HG02852 (cell line): ENCODE measurements around the gene IFNA6.
A peak's percentile ranks its signal among the peaks of the same experiment; 100 is the strongest.

Source experiments
- ATAC-seq: cut with Tn5 transposase; IDR thresholded peaks from one replicate; pipeline ENCODE4 v1.9.1; 2021; ENCODE audit warnings: mild to moderate bottlenecking, moderate library complexity; ENCODE audit not compliant: unreplicated experiment

The IFNA6 gene

GRCh38 chr9:21331676-21332402 lies 18.8 kb downstream of the IFNA6 start:
- no peak for ATAC-seq

- peak; percentile 82 for ATAC-seq
Observed at GRCh38 chr9:21326526-21327139, 24.1 kb downstream of the IFNA6 start.

DNA sequence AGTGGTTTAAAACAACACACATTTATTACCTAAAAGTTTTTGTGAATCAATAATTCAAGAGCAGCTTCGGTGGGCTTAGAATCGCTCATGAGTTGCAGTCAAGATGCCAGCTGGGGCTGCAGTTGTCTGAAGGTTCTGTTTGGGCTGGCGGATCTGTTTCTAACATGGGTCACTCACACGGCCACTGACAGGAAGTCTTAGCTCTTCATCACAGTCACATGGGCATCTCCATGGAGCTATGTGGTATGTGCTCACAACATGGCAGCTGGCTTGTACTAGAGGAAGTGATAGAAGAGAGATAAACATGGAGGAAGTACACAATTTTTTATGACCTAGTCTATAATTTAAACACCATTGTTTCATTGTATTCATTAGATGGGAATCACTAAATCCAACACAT lies 26.6 kb downstream of the IFNA6 start:
- no peak for ATAC-seq

DNA sequence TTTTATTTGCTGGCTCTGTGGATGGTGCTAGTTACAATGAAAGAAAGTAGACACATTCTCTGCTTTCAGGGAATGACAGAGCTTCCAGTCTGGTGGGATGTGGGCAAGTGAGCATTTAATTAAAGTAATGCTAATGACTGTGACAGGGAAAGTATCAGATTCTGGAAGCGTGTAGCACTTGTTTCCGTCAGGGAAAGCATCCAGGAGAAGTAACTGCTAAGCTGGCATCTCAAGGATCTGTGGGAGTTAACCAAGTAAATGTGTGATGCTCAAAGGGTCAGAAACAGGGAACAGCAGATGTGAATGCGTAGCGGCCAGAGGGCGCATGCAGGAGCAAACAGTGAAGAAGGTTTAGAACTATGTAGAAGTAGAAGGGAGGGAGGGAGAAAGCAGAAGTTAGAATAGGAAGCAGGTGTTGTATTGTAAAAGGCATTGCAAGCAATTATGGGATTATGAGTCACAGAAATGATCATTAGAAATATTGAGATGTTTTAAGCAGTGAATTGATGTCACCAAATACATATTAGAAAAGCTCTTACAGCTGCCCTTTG lies 27.7 kb downstream of the IFNA6 start:
- no peak for ATAC-seq

GRCh38 chr9:21320465-21320864 lies 30.2 kb downstream of the IFNA6 start:
- ATAC-seq, result no peak

DNA sequence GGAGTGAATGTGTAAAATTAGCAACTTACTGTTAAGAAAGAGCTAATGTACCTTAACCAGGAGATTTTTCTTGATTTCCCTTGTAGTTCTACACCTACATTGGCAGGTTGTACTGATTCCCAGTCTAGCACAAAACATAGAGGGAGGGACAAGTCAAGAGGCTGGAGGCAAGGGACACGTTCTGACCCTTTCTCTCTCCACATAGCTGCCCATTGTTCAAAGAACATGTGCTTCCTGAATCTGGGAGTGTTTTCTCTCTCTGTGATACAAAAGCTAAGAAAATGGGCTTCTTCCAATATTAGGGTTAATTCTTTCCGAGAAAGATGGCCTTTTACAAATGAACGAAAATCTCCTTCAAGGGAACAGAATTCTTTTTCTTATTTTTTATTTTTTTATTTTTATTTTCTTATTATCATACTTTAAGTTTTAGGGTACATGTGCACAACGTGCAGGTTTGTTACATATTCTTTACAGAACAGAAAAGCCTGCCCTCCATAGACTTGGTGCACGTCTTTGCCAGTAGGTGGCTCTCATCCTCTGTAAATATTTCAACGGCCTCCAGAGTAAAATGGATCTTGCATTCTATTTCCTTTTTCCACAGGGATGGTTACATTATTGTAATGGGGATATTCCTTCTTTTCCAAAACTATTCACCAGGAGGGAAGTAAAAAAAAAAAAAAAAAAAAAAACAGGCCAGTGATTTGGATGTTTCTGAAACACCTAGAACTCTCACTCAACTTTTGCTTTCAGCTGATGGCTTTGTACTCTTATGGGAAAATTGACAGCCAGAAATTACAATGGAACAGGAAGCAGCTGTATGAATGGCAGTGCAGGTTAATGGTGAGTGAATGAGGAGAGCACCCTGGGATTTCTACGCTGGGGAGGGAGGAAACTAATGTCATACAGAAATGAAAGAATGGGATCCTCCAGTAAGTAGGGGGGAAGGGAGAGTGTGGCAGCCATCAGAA lies 32.4 kb downstream of the IFNA6 start:
- ATAC-seq, result peak; percentile 81

DNA sequence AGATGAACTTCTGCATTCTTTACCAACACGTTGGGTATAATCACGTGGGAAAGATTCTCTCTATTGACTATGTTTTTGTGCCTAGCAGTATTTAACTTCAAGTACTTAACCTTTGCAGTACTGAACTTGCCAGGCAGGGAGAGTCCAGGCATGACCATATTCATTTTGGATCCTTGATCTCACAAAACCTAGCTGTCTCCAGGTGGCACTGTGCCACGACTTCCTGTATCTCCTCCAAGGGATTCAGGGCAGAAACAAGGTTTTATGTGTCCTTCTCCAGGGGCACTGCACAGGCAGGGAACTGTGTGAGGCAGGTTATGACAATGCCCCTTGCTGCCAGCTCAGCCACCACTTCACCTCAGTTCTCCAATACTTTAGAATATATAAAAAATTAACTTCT lies 33.8 kb downstream of the IFNA6 start:
- ATAC-seq, result no peak

DNA sequence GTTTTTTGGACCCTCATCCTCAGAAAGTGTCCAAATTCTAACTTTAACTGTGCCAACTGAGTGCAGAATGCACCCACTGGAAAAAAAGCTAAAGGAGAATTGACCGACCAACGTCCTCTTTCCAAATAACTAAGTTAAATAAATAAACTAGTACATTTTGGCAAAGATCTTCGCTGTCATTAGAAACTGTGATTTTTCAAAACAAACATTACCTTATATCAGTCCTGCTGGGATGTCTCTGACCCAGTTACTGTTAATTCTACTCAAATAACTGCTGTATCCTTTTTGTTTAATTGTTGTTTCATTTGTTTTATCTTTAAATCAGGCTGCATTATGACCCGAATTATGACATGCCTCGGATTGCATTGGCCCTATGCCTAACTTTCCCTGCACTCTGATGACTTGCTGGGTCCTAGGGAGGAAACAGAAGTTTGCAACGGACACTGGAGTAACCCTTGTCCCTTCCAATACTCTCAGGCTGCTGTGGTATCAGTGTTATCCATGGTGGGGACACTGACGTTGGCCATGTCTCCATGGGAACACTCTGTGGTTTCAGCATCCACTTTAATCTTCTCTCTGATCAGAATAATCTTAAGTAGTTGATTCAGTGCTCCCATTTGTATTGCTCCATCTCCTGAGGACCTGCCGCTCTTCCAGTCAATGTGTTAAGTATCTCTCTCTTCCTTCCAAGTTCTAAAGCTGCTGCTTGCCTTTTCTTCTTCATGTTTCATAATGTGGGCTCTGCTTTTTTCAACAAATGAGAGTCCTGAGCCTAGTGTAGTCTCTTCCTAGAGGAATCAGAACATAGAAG lies 34.5 kb downstream of the IFNA6 start:
- no peak for ATAC-seq

- ATAC-seq, result no peak
Observed at GRCh38 chr9:21314152-21314551, 36.5 kb downstream of the IFNA6 start.

DNA sequence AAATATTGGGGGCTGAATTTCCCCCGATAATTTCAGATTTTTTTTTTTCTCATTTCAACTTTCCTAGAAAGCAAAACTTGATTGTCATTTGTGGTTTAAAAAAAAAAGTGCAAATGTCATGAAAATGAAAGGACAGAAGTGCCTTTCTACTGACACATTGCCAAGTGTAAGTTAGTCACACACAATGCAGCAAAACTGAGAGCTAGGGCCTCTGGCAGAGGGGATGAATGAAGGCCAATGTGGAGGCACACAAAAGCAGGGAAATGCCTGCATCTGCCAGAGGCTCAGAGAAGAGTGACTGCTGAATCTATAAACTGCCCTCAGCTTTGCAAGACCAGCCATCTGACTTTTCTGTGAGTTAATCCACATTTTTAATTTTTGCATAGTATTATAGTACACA lies 38.8 kb downstream of the IFNA6 start:
- no peak for ATAC-seq

- no peak for ATAC-seq
Observed at GRCh38 chr9:21305213-21305612, 45.5 kb downstream of the IFNA6 start, which contains the start of gene IFNA5. IFNA5 (minus strand) TSS chr9:21305313; CDS start chr9:21305256, 57 bp downstream.
